Panc1 (cell line): Measurements from ENCODE around the gene ITGB2. TPM values are rescaled to one million over a fixed set of nuclear protein-coding genes. Genes with fewer than 3 reads are reported as not detected.

Experiments used
- ATAC-seq: fragments of 200-7000 bp; cut with Tn5 transposase; 2 replicates; pipeline ENCODE4 v1.9.1; 2020; ENCODE audit warnings: mild to moderate bottlenecking, moderate library complexity
- BruUV-seq: library from RNA; stranded (reverse); fragments of 400-500 nt; replicated peaks from 2 replicates; lab custom pipeline; 2021; lab: Mats Ljungman, UMichigan
- CTCF ChIA-PET: fragments of 300-600 bp; sonication (Branson Sonifier 250); formaldehyde crosslinking; loops from one replicate; lab custom pipeline; 2022; ENCODE audit warnings: antibody characterized with exemption; lab: Charles Lee
- POLR2A ChIA-PET: fragments of 300-600 bp; sonication (Branson Sonifier 250); formaldehyde crosslinking; loops from one replicate; lab custom pipeline; 2022; ENCODE audit warnings: antibody characterized with exemption; lab: Charles Lee
- DNase-seq: peaks from one replicate; pipeline ENCODE4 v3.0.0-alpha.2; 2010; ENCODE audit warnings: low read depth, low spot score
- H3K27ac ChIP-seq: 2 replicates; pipeline ENCODE4 v1.5.1; 2011; ENCODE audit warnings: mild to moderate bottlenecking, low read length, inconsistent platforms
- H3K27me3 ChIP-seq: fragments of 200-500 bp; sonication (Bioruptor generic); 2 replicates; pipeline ENCODE4 v1.6.0; 2014; ENCODE audit warnings: low read length, inconsistent platforms; ENCODE audit not compliant: control insufficient read depth, insufficient read depth
- H3K36me3 ChIP-seq: fragments of 200-500 bp; sonication (Bioruptor generic); 2 replicates; pipeline ENCODE4 v1.5.1; 2014; ENCODE audit warnings: inconsistent platforms, mild to moderate bottlenecking, low read length, moderate library complexity; ENCODE audit not compliant: control insufficient read depth, insufficient read depth
- H3K4me1 ChIP-seq: 2 replicates; pipeline ENCODE4 v1.5.1; 2011; ENCODE audit warnings: inconsistent platforms, mild to moderate bottlenecking, low read length, moderate library complexity; ENCODE audit not compliant: control insufficient read depth, insufficient read depth
- H3K4me3 ChIP-seq, 2 experiments: 2 replicates each; pipeline ENCODE4 v1.5.1; 2011 to 2012; ENCODE audit warnings: low read depth in 2 of 2, low read length in 2 of 2, mild to moderate bottlenecking in 2 of 2, inconsistent platforms in 1 of 2, moderate library complexity in 1 of 2
- H3K9me3 ChIP-seq: fragments of 200-500 bp; sonication (Bioruptor generic); 2 replicates; pipeline ENCODE4 v1.5.1; 2014; ENCODE audit warnings: low read depth, mild to moderate bottlenecking, inconsistent platforms, low read length, moderate library complexity; ENCODE audit not compliant: control insufficient read depth, insufficient read depth
- CTCF ChIP-seq: fragments of 450-650 bp; IDR thresholded peaks from 2 replicates; pipeline ENCODE4 v1.5.1; 2017; ENCODE audit warnings: mild to moderate bottlenecking
- POLR2AphosphoS5 ChIP-seq: IDR thresholded peaks from 2 replicates; pipeline ENCODE4 v1.6.1; 2012; ENCODE audit warnings: mild to moderate bottlenecking, low read depth, low read length, moderate library complexity
- REST ChIP-seq, 2 experiments: IDR thresholded peaks; 2 replicates each; pipeline ENCODE4 v1.6.1; 2011 to 2012; ENCODE audit warnings: low read depth in 2 of 2, control low read depth in 1 of 2, low read length in 1 of 2, mild to moderate bottlenecking in 1 of 2, moderate library complexity in 1 of 2; ENCODE audit not compliant: insufficient read depth in 1 of 2
- SIN3A ChIP-seq: IDR thresholded peaks from 2 replicates; pipeline ENCODE4 v1.6.1; 2012; ENCODE audit warnings: low read depth, mild to moderate bottlenecking, low read length, moderate library complexity, borderline replicate concordance; ENCODE audit not compliant: insufficient read depth
- TCF7L2 ChIP-seq: IDR thresholded peaks from 2 replicates; pipeline ENCODE4 v1.6.1; 2011; ENCODE audit warnings: mild to moderate bottlenecking, low read depth, low read length, inconsistent platforms
- in situ Hi-C: cut with HindIII; loops from 2 replicates; pipeline ENCODE4 v1.10.0; 2016; ENCODE audit warnings: low sequenced_read_pairs, low pct_unique_long_range_greater_than_20kb
- intact Hi-C: fragments of 100-400 bp; cut with micrococcal nuclease; formaldehyde crosslinking; loops from one replicate; pipeline ENCODE4 v1.10.0; 2022; ENCODE audit not compliant: unreplicated experiment
- total RNA-seq: library from RNA; stranded (reverse); gene quantifications from one replicate; pipeline ENCODE4 v1.2.1, GENCODE V29; 2021; ENCODE audit not compliant: unreplicated experiment

ITGB2 gene
- total RNA-seq, 1 experiment from 2014 or later, result 3.0 TPM

GRCh38 chr21:44935533-44935927, 14.8 kb upstream of the ITGB2 start:
- in situ Hi-C loops, result no loop called here
- CTCF ChIA-PET, result no interaction called here

DNA sequence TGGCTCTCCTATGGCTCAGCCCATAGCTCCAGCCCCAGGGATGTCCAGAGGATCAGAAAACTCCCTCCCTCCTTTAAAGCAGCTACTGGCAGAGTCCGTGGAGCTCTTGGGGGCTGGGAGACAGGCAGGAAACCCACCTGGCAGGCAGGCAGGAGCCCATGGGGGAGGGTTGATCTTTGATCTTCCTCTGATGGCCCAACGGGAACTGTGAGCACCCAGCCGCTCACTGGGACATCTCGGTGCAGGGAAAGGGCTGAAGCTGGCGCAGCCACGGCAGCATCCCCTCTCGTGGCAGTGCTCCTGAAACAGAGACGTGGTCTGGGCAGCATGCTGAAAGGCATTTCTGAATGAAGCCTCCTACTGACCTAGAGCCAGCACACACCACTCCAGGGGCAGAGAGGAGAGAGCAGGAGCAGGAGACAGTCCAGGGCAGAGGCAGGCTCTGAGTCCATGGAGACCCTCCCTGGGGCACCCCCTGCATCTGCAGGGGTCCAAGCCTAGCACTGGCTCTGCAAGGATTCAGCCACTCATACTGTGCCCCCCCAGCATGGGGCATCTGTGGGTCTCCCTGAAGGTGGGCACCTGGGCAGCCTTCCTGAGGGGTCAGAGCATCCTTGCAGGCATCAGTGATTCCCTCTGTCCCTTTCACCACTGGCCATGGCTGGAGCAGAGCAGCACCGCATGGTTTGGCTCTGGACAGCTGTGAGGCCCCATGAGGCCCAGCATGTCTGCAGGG, 14.3 kb upstream of the ITGB2 start:
- H3K27me3 ChIP-seq, result no peaks in the 10 kb centered on the region
- DNase-seq (no peak), ATAC-seq (no peak)
- TF ChIP-seq POLR2AphosphoS5 (no peak), CTCF (no peak), REST (IDR thresholded peaks at IDR 0.05; ENCODE audit: insufficient read depth in 1 of 2, low read depth in 2 of 2, low read length in 1 of 2) (no peak)
- intact Hi-C loops (loop anchor here (5.0 kb wide), 1 partner anchor 43 kb away; no protein-coding TSS in a partner anchor), in situ Hi-C loops (no loop called here)
- no TSS peak for BruUV-seq
- no peaks in the 10 kb centered on the region for H3K36me3 ChIP-seq
- no peak overlapping the region for H3K4me3 ChIP-seq
- ChIA-PET POLR2A (no interaction called here), CTCF (no interaction called here)
- peaks cover 13% of the 10 kb centered on the region for H3K4me1 ChIP-seq
- H3K9me3 ChIP-seq, result no peaks in the 10 kb centered on the region
- no peak overlapping the region for H3K27ac ChIP-seq

More at GRCh38 chr21:44935533-44935927, 14.8 kb upstream of the ITGB2 start:
- Histone ChIP-seq H3K27ac (no peak overlapping the region), H3K36me3 (peaks cover 1% of the 10 kb centered on the region; the same call in 1 of the 2 replicates), H3K4me3 (no peak overlapping the region), H3K9me3 (no peaks in the 10 kb centered on the region), H3K27me3 (no peaks in the 10 kb centered on the region), H3K4me1 (peaks cover 12% of the 10 kb centered on the region)
- ATAC-seq (no peak), DNase-seq (no peak)
- TF ChIP-seq TCF7L2 (no peak), POLR2AphosphoS5 (no peak), SIN3A (no peak), REST (IDR thresholded peaks at IDR 0.05; ENCODE audit: insufficient read depth in 1 of 2, low read depth in 2 of 2, low read length in 1 of 2) (no peak), CTCF (no peak)
- no TSS peak for BruUV-seq
- intact Hi-C loops, result no loop called here
- POLR2A ChIA-PET, result no interaction called here
